GM10266 (cell line): ENCODE measurements around the gene PPP1R3F.

Experiments used
- DNase-seq: peaks from one replicate; pipeline ENCODE4 v3.0.0; 2012; ENCODE audit errors: extremely low spot score
- CTCF ChIP-seq: IDR thresholded peaks from 2 replicates; pipeline ENCODE4 v1.5.1; 2012; ENCODE audit warnings: mild to moderate bottlenecking, low read depth; ENCODE audit not compliant: control insufficient read depth, insufficient read depth; ENCODE audit errors: missing control alignments

PPP1R3F gene

GRCh38 chrX:49247916-49248811, 21.4 kb upstream of the PPP1R3F start:
- DNase-seq = no peak
- no peak for TF ChIP-seq CTCF

GRCh38 chrX:49249071-49249470, 20.5 kb upstream of the PPP1R3F start:
- no peak for DNase-seq
- TF ChIP-seq CTCF = no peak

GRCh38 chrX:49249616-49250015, 20.0 kb upstream of the PPP1R3F start:
- DNase-seq = no peak
- TF ChIP-seq CTCF = no peak

GRCh38 chrX:49250066-49250465, 19.5 kb upstream of the PPP1R3F start:
- DNase-seq = no peak
- TF ChIP-seq CTCF = no peak

- no peak for TF ChIP-seq CTCF
- no peak for DNase-seq
Observed at GRCh38 chrX:49250578-49250977, 19.0 kb upstream of the PPP1R3F start.

GRCh38 chrX:49251325-49251724, 18.3 kb upstream of the PPP1R3F start:
- DNase-seq = no peak
- TF ChIP-seq CTCF = no peak

- TF ChIP-seq CTCF = no peak
- DNase-seq = no peak
Observed at GRCh38 chrX:49254639-49255038, 15.0 kb upstream of the PPP1R3F start.
